Measurements from ENCODE around the gene MTHFD2L. TPM values are rescaled to one million over a fixed set of nuclear protein-coding genes. Genes with fewer than 3 reads are reported as not detected.

The MTHFD2L gene
- total and polyA plus RNA-seq, 9 donors, result 5.8 to 19.3 (median 13.5) TPM

- no peaks in the 10 kb centered on the region for H3K9me3 ChIP-seq
- DNase-seq, result no peak
- TF ChIP-seq CTCF (IDR thresholded peaks at IDR 0.05) (no peak), POLR2A (IDR thresholded peaks at IDR 0.05) (no peak), EP300 (IDR thresholded peaks at IDR 0.05) (no peak)
- no peaks in the 10 kb centered on the region for H3K27me3 ChIP-seq
- H3K36me3 ChIP-seq, result no peaks in the 10 kb centered on the region
- H3K27ac ChIP-seq, result no peak overlapping the region
- no peaks in the 10 kb centered on the region for H3K4me1 ChIP-seq (ENCODE audit: insufficient read depth)
- intact Hi-C loops (cut with DNase I), result no loop called here
- no peak overlapping the region for H3K4me3 ChIP-seq
Observed at GRCh38 chr4:74292111-74292870, 134.4 kb downstream of the MTHFD2L start.

- TF ChIP-seq EP300 (IDR thresholded peaks at IDR 0.05) (no peak), CTCF (IDR thresholded peaks at IDR 0.05) (no peak), POLR2A (IDR thresholded peaks at IDR 0.05) (no peak)
- H3K4me1 ChIP-seq (ENCODE audit: insufficient read depth), result no peaks in the 10 kb centered on the region
- H3K27me3 ChIP-seq, result no peaks in the 10 kb centered on the region
- no peak overlapping the region for H3K4me3 ChIP-seq
- intact Hi-C loops (cut with DNase I), result no loop called here
- WGBS, 3 donors, result 83 to 94% (median 91%) methylated on average over 2 of the region's 2 CpGs
- H3K9me3 ChIP-seq, result no peaks in the 10 kb centered on the region
- no peak overlapping the region for H3K27ac ChIP-seq
- DNase-seq, result no peak
- no peaks in the 10 kb centered on the region for H3K36me3 ChIP-seq
Observed at GRCh38 chr4:74293558-74293957, 135.6 kb downstream of the MTHFD2L start.

- DNase-seq, result no peak
- H3K4me1 ChIP-seq (ENCODE audit: insufficient read depth), result no peaks in the 10 kb centered on the region
- TF ChIP-seq CTCF (IDR thresholded peaks at IDR 0.05), result no peak
- TF ChIP-seq EP300 (IDR thresholded peaks at IDR 0.05), result no peak
- TF ChIP-seq POLR2A (IDR thresholded peaks at IDR 0.05), result no peak
- no peaks in the 10 kb centered on the region for H3K36me3 ChIP-seq
- no peak overlapping the region for H3K4me3 ChIP-seq
- intact Hi-C loops (cut with DNase I), result no loop called here
- 91 to 93% (median 92%) methylated on average over 1 of the region's 1 CpG for WGBS, 3 donors
- no peak overlapping the region for H3K27ac ChIP-seq
- no peaks in the 10 kb centered on the region for H3K9me3 ChIP-seq
- H3K27me3 ChIP-seq, result no peaks in the 10 kb centered on the region
Observed at GRCh38 chr4:74294681-74295080, 136.8 kb downstream of the MTHFD2L start.

GRCh38 chr4:74297539-74297938 lies 139.6 kb downstream of the MTHFD2L start:
- TF ChIP-seq EP300 (IDR thresholded peaks at IDR 0.05), result no peak
- no peak for TF ChIP-seq POLR2A (IDR thresholded peaks at IDR 0.05)
- TF ChIP-seq CTCF (IDR thresholded peaks at IDR 0.05), result no peak
- Histone ChIP-seq H3K27ac (no peak overlapping the region), H3K36me3 (no peaks in the 10 kb centered on the region), H3K4me1 (ENCODE audit: insufficient read depth) (no peaks in the 10 kb centered on the region), H3K27me3 (no peaks in the 10 kb centered on the region), H3K4me3 (no peak overlapping the region), H3K9me3 (no peaks in the 10 kb centered on the region)
- 71 to 86% (median 79%) methylated on average over 1 of the region's 1 CpG for WGBS, 3 donors
- intact Hi-C loops (cut with DNase I), result no loop called here
- no peak for DNase-seq
